ENCODE results near the gene TMEM192. TPM values are rescaled to one million over a fixed set of nuclear protein-coding genes. Genes with fewer than 3 reads are reported as not detected.

Gene TMEM192
- total RNA-seq, 1 experiment from 2014 or later = 44.4 TPM

Other genes starting within 250 kb of the TMEM192 start
- gene APELA, start 235.7 kb downstream of the TMEM192 start, total RNA-seq (2014; rRNA removed; shearing (Covaris generic); ENCODE audit: low replicate concordance) = not detected in 2 replicates
- gene TRIM61, start 135.2 kb downstream of the TMEM192 start, total RNA-seq (2014; rRNA removed; shearing (Covaris generic); ENCODE audit: low replicate concordance) = 6.9 and 8.4 TPM in 2 replicates
- not detected in 2 replicates for gene TRIM60, start 80.9 kb downstream of the TMEM192 start, total RNA-seq (2014; rRNA removed; shearing (Covaris generic); ENCODE audit: low replicate concordance)
- gene TRIM75, start 59.0 kb downstream of the TMEM192 start, total RNA-seq (2014; rRNA removed; shearing (Covaris generic); ENCODE audit: low replicate concordance) = not detected in 2 replicates
- gene KLHL2, start 94.7 kb upstream of the TMEM192 start, total RNA-seq (2014; rRNA removed; shearing (Covaris generic); ENCODE audit: low replicate concordance) = 27.3 and 31.5 TPM in 2 replicates
- gene MSMO1, start 214.8 kb upstream of the TMEM192 start, total RNA-seq (2014; rRNA removed; shearing (Covaris generic); ENCODE audit: low replicate concordance) = 158 and 345 TPM in 2 replicates

All from Karpas-422 (cell line).